NCI-H526 treated with DMSO at 0.1 percent for 48 hours (cell line): ENCODE results near the gene CTSO.
"Not testable (repeated sequence)": the region's sequence is repeated elsewhere in the genome, so short reads cannot be mapped to it uniquely, and the experiment has no call there.

Source experiments
- DNase-seq: peaks from one replicate; lab custom pipeline; 2025; lab: John Stamatoyannopoulos, UW

The CTSO gene

DNA sequence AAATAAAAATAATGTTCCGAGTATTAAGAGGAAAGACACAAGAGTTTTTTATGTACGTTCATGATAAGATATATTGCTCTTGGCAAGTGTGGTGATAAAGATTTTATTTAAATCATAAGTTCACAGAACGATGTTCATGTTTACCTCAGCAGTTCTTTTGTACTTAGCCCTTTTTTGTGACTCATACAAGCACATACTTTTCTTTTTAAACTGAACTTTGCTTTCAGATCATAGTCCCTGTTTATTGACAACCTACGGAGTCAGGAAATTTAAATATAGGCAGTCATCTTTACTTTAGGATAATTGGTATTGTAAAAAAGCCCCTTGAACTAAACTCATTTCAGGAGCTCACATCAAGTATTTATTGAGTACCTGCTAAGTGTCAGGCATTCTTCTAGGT lies 1.3 kb upstream of the CTSO start:
- no peak for DNase-seq

DNA sequence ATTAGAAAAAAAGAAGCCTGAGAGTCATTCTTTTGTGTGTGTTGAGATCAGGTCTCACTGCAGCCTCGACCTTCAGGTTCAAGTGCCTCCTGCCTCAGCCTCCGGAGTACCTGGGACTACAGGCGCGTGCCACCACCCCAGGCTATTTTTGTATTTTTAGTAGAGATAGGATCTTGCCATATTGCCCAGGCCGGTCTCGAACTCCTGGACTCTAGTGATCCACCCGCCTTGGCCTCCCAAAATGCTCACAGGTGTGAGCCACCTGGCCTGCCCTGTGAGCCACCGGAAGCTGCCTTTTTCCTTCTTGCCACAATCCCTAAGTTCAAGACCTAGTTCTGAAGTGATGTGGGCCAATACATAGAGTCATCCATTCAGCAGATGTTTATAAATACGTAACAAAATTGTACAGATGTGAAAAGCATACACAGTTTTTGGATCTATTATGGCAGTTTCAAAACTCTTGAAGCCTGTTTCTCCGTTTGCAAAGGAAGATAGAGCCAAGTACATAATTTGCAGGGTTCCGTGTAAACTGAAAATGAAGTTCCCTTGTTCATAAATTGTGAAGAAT lies 536 bp upstream of the CTSO start:
- no peak for DNase-seq

DNA sequence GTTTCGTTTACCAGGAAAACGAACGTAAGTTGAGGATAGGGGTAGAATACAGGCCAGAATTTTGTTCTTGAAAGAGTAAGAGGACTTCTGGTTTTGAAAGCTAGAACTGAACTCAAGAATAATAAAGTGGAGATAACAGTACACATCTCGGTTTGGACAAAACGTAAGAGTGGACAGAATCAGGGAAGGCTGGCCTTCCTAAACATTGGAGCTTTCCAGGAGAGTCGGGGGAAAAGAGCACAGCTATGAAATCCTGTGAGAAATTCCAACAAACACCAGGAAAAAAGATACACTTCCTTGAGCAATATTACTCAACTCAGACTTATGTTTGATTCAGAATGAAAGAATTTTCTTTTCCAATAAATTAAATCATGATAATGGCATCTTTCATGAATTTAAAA lies 1.2 kb downstream of the CTSO start:
- DNase-seq: no peak

DNA sequence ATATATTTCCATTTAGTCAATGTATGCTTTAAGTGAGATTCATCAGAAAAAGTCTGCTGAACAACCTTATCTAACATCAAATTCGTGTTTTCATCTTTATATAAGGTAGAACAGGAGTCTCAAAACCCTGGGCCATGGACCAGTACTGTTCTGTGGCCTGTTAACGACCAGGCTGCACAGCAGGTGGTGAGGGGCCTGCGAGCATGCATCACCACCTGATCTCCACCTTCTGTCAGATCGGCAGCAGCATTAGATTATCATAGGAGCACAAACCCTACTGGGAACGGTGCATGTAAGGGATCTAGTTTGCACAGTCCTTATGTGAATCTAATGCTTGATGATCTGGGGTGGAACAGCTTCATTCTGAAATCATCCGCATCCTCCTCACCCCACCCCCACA lies 3.2 kb downstream of the CTSO start:
- no peak for DNase-seq

DNA sequence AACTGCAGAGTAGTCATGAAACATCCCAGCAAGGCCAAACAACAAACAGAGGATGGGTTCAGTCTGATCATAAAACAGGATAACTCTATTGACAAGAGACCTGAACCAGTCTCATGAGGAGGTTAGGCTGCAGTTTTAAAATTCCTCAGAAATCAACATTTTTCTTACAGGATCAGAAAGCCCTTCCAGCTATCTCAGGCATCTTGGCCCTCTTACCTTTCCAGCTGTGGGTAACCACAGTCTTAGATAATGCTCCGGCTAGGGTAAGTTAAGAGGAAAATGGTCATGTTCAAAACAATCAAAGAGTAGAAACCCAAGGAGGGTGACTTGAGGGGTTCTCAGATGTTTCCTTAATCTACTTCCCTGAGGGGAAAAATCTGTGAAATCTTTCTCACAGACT lies 5.1 kb downstream of the CTSO start:
- DNase-seq: no peak

DNA sequence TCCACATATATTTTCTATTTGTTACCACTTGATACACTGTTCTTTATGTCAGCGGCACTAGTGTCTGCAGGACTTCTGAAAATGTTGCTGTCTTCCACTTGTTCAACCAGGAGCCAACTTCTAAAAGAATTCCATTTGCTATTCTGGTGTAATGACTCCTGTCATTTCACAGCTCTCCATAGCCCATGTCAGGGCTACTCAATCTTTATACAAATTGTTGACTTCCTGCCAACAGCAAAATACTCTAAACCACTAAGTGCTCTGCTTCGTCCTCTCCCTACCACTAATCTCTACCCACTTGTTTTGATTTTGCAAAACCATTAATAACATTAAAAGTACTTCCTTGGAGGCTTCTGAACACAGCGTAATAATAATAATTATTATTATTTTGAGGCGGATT lies 7.2 kb downstream of the CTSO start:
- no peak for DNase-seq

DNA sequence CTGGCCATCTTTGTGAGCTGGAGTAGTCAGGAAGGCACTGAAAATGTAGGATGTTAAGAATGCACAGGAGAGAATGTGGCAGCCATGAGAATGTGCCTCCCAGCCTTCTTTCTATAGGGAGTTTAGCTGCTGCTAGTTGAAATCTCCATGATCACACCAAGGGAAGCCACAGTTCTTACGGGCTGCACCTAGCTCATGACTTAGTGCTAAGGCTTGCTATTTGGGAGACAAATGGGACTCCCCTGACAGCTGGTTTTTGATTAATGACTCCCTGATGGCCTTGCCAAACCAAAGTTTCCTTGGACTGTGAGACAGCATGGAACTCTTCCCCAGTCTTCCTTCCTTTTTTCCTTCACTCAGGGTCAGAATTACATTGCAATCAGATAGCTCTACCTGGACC lies 9.2 kb downstream of the CTSO start:
- DNase-seq: no peak

DNA sequence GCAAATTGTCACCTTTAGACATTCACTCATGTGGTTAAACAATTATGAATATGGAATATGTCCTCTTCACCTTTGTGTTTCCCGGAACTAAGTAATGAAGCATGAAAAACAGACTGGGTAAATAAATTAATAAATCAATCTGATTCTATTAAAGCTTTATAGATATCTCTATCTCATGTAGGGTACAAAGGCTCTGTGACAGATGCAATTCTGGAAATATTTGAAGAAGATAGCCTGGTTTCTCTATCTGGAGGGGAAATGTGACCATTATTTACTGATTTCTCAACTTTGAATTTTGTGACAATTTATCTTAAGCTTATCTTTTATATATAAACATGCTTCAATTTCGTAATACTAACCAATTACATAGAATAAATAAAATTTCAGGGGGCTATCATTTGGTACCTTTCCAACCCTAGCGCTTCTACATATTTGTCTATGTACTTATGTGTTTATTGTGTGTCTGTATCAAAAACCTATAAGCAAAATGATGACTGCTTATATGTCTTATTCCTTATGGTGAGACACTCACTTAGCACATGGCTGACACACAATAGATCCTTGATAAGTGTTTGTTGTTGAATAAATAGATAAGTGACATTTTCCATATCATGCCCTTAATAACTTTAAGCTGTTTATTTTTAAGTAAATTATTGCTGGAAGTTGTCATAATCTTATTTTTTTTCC lies 9.9 kb downstream of the CTSO start:
- no peak for DNase-seq

DNA sequence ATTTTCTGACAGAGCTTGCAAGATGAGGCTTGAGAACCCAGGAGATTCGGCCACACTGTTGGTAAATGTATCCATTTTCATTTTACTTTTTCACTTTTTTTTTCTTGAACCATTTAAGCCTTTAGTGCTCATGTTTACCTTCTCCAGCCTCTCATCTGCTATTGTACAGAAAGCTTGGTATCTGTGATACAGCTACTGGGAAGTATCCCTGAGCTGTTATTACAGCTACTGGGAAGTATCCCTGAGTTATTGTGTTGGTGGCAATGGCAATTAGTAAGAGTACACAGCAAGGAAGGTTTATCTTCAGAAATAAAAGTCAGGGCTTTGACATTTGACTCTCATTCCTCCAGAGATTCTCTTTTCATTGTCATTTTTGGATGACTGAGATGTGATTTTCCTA lies 11.8 kb downstream of the CTSO start:
- DNase-seq: no peak

DNA sequence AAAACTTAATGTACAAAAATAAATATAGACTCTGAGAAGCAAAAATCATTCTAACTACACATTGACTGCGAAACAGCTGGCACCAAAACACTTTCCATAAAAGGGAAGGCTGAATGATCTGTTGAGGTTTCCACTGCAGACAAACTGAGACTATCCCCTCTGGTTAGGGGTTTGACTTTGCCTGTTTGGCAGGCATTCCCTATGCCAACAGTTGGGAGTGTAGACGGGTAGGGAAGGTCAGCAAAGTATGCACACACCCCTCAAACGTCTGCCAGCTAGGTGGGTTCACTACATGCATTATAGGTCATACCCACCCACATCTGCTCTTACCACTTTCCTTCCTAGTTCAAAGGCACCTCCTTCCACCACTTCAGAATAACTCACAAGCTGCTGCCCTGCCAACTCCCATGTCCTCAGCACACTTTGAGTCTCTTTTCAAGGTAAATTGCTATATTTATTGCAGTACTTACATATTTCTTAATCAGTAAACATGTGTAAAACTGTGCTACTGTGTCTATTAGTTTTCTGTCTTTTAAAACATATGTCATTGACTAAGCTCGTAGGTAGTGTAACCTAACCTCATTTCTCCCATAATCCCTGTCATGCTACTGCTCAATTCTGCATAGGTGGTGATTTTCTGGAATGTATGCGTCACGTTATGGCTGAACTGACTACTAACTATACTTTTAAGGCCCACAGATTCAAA lies 12.4 kb downstream of the CTSO start:
- DNase-seq: no peak

DNA sequence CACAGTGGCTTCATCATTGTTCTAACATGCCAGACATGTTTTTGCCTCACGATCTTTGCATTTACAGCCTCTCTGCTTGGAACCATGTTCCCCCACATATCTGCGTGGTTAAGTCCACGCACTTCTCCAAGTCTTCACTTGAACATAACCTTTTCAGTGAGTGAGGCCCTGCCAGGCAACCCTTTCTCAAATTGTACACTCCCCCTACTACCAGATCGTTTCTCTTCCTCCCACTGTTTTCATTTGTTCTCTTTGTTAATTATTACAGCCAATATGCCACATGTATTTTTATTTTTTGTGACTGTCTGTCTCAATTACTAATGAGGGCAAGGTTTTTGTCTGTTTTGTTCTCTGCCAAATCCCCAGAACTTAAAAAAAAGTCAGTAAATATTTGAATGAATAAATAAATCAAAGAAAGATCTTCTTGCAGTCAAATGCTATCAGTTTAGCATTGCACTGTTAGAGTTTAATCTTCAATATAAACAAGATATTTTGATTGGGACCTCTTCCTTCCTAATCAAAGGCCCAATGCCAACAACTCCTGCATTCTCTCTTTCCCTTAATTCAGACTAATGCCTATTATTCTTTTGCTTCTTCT lies 18.2 kb downstream of the CTSO start:
- DNase-seq: no peak

DNA sequence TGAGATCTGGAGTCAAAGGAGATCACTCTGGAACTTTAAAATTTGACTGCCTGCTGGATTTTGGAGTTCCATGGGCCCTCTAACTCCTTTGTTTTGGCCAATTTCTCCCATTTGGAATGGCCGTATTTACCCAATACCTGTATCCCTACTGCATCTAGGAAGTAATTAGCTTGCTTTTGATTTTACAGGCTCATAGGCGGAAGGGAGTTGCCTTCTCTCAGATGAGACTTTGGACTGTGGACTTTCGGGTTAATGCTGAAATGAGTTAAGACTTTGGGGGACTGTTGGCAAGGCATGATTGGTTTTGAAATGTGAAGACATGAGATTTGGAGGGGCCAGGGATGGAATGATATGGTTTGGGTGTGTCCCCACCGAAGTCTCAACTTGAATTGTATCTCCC lies 19.0 kb downstream of the CTSO start:
- DNase-seq: not testable (repeated sequence)

DNA sequence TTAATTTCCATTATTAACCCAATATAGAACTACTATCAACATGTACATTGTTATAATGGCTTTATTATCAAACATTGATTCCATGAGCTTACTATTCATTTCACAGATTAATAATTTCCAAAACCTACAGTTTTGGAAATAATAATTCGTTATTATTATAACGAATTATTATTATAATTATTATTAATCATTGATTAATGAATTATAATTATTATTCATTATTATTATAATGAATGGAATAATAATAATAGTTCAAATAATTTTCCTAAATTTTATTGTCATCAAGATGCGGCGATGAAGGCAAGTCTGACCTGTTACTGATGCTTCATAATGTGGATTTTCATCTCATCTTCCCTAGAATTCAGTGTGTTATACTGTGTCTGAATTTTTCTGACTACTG lies 22.0 kb downstream of the CTSO start:
- no peak for DNase-seq

DNA sequence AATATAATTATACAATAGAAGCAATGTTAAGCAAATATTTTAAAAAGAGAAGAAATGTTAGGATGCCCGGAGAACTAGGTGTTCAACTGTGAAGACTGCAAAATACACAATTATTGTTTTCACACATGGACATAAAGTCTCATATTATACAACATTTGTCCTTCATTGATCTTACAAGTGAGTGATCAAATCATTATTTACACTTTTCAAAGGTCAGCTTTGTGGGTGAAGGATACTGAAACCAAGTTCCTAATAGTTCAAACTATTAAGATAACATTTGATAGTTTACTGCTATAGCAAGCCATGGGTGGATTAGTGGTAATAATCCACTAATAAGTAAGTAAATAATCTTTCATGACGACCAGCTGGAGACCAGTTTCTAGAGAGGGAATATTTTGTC lies 23.3 kb downstream of the CTSO start:
- DNase-seq: no peak

DNA sequence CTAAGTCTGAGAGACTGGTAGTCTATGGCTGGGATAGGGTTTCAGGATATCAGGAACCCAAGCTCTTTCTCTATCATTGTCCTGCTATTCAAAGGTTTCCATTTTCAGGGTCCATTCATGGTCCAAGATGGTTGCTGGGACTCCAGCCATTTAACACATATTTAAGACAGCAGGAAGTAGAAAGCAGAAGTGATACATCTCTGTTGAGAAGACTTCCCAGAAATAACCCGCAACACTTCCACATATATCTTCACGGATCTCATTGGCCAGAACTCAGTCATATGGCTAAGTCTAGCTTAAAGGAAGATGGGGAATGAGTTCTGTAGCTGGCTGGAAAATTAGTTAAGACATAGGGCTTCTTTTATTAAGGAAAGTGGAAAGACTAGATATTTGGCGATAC lies 23.8 kb downstream of the CTSO start:
- DNase-seq: no peak

DNA sequence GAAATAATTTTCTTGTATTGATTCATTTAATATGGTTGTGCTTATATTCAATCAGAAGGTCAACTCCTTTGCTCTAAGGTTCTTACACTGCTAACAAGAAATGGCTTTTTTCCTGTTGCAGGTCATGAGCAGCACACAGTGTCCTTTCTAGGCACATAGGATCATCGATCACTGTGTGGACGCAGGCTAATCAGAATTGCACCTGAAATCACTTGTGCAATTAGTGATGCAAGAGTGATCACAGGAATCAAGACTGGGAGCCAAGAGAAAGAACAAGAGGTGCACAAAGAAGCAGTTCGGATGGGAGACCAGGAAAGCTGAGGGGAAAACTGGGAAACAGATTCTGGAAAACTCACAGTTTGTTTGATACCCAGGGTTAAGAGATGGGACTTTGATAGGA lies 29.0 kb downstream of the CTSO start:
- no peak for DNase-seq

DNA sequence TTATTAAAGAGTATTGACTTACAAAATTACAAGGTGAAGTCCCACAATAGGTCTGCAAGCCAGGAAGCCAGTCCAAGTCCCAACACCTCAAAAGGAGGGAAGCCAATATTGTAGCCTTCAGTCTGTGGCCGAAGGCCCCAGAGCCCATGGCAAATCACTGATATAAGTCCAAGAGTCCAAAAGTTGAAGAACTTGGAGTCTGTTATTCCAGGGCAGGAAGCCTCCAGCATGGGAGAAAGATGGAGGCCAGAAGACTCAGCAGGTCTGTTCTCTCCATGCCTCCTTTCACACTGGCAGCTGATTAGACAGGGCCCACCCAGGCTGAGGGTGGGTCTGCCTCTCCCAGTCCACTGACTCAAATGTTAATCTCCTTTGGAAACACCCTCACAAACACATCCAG lies 32.1 kb downstream of the CTSO start:
- DNase-seq: no peak

DNA sequence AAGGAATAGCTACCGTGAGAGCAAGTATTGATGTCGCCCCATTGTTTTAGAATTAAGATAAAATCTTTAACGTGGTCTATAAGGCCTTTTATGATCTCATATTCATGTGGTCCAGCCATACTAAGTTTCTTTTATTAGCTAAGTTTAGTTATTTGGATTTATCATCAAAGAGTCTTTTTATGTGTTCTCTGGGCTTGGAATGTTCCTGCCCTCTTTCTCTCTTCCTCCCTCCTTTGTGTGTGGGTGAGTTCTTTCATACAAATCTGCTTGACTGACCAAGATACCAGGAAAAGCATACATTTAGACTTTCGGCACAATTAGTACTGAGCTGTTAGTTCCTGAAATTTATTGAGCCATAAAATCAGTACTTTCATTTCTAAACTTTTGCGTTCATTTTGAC lies 38.9 kb downstream of the CTSO start:
- DNase-seq: no peak

DNA sequence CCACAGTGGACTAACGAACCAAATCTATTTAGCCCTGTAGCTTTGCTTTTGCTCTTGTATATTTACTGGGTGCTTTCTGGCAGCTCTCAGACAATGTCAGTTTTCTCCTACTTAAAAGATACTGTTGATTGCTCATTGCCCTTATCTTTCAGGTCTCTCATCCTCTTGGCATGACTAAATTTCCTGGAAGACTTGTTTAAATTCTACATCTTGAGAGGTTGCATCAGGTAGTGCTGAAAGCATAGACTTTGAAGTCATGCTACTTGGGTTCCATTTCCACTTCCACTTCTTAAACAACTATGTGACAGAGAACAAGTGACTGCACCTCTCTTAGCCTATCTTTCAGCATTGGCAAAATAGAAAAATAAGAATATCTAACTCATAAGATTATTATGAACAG lies 41.8 kb downstream of the CTSO start:
- DNase-seq: no peak

DNA sequence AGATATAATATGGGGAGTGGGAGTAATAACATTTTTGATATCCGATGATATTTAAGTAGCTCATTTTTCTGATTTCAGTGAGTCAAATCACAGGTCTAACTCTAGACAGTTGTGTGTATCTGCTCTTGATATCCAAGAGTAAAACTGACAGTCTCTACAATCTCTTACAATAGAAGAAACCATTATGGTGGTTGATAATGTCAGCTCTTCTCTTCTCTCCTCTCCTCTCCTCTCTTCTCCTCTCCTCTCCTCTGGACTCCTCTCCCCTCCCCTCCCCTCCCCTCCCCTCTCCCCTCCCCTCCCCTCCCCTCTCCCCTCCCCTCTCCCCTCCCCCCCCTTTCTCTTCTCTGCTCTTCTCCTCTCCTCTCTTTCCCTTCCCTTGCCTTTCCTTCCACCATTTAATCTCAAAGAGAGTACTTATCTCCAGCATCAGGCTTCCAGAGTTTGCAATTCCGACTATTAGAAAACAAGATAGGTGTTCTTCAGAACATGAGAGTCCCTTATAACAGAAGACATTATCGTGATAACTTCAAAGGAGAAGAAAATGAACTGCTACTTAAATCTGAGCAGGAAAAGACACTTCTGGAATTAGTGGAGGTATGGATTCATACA lies 43.9 kb downstream of the CTSO start:
- no peak for DNase-seq

DNA sequence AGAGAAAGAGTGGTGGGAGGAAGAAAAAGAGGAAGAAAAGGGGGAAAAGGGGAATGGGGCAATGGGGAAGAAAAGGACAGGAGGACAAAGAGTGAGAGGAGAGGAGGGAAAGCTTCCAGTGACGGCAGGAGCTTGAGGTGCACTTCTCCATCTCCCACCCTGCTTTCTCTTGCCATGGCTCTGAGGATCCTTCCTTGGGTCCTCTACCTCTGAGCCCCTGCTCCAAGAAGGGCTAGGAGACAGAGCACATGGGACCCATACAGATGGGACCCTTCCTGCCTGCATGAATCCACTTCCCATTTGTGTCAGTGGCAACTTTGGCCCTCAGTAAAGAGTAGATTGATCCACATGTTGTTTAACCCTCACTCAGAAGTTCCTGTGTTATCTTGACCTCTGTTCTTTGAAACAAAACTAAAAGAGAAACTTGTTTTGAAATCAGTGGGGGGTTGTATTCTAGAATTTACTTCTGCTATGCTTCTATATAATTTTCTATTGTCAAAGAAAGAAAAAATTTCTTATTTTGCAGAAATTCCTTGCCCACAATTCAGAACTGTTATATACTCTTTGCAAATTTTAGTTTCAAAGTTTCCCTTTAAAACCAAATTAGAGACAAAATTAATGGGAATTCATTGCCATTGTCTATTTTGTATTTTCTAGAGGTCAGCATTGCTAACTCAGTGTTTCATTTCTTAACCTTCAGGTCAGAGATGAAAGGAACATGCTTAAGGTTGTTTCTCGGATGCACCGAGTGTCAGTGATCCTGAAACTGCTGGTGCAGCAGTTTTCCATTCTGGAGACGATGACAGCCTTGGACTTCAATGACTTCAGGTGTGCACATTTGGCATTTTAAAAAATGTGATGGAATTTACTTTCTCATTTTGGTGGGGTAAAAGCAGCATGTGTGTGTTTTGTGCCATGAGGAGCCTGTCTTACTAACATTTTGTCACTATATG lies 45.2 kb downstream of the CTSO start:
- DNase-seq: no peak

DNA sequence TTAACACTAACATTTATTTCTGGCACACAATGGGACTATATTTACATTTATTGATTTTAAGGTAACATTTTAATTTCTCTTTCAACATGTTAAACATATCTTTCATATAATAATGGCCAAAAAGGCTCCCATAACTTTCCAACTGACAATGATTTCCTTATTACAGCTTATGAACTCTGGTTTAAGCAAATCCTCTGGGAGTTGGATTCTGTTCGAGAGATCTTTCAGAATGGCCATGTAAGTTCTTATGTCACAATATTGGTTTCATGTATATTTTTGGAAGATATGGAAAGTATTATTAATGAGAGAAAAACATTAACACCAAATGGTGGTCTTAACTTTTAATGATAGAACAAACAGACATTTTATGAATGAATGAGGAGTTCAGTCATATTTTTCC lies 46.1 kb downstream of the CTSO start:
- no peak for DNase-seq
